Ishikawa (cell line): ENCODE measurements around the gene PLEKHH2.

Experiments
- CREB1 ChIP-seq: IDR thresholded peaks from 2 replicates; pipeline ENCODE4 v1.6.1; 2012; ENCODE audit warnings: low read depth
- RAD21 ChIP-seq: IDR thresholded peaks from 2 replicates; pipeline ENCODE4 v1.6.1; 2012; ENCODE audit warnings: low read depth

- TF ChIP-seq RAD21 (no peak), CREB1 (no peak)
Measured at GRCh38 chr2:43788646-43789045, 151.6 kb downstream of the PLEKHH2 start.
